Central memory CD8-positive, alpha-beta T cell (primary cell): ENCODE data around the gene DNMT3L.
A peak's percentile ranks its signal among the peaks of the same experiment; 100 is the strongest.
"Not testable (repeated sequence)": the region's sequence is repeated elsewhere in the genome, so short reads cannot be mapped to it uniquely, and the experiment has no call there.

Experiments used
- ATAC-seq: fragments of 150-1000 bp; cut with Tn5 transposase; replicated peaks from 2 replicates; pipeline ENCODE4 v1.10.0; 2022; ENCODE audit warnings: mild to moderate bottlenecking, moderate FRiP score, moderate number of reproducible peaks; ENCODE audit not compliant: poor library complexity, severe bottlenecking; ENCODE audit errors: extremely low read depth
- DNase-seq, 2 donors: peaks; one replicate each; pipeline ENCODE4 v3.0.0; 2021; ENCODE audit warnings: low spot score in 2 of 2
- H3K27ac Mint-ChIP-seq: one replicate; pipeline ENCODE4 v1.8.0; 2022; ENCODE audit warnings: low read depth, mild to moderate bottlenecking, moderate library complexity, mixed read lengths
- H3K27me3 Mint-ChIP-seq: one replicate; pipeline ENCODE4 v1.8.0; 2022; ENCODE audit warnings: mixed read lengths
- H3K36me3 Mint-ChIP-seq: one replicate; pipeline ENCODE4 v1.8.0; 2022; ENCODE audit warnings: mild to moderate bottlenecking, moderate library complexity, mixed read lengths; ENCODE audit not compliant: insufficient read depth
- H3K4me1 Mint-ChIP-seq: one replicate; pipeline ENCODE4 v1.8.0; 2022; ENCODE audit warnings: mixed read lengths
- H3K4me3 Mint-ChIP-seq: one replicate; pipeline ENCODE4 v1.8.0; 2022; ENCODE audit warnings: mild to moderate bottlenecking, moderate library complexity, mixed read lengths
- H3K9me3 Mint-ChIP-seq: one replicate; pipeline ENCODE4 v1.8.0; 2022; ENCODE audit warnings: mixed read lengths

Gene DNMT3L

GRCh38 chr21:44241281-44241680 is 20.4 kb downstream of the DNMT3L start:
- not testable (repeated sequence) for H3K9me3 Mint-ChIP-seq, H3K27me3 Mint-ChIP-seq, H3K4me3 Mint-ChIP-seq, H3K4me1 Mint-ChIP-seq, H3K36me3 Mint-ChIP-seq, DNase-seq, H3K27ac Mint-ChIP-seq
- peak; percentile 33 for ATAC-seq

GRCh38 chr21:44240842-44241241 is 20.9 kb downstream of the DNMT3L start, which contains the start of gene ICOSLG:
TSS of gene ICOSLG (minus strand) at chr21:44240943. CDS start at chr21:44240817, 126 bp downstream.
- not testable (repeated sequence) for DNase-seq, H3K36me3 Mint-ChIP-seq, H3K4me3 Mint-ChIP-seq, H3K27me3 Mint-ChIP-seq, H3K4me1 Mint-ChIP-seq, H3K9me3 Mint-ChIP-seq, H3K27ac Mint-ChIP-seq
- peak; percentile 30 for ATAC-seq

- not testable (repeated sequence) for H3K9me3 Mint-ChIP-seq, H3K4me1 Mint-ChIP-seq, H3K27ac Mint-ChIP-seq, H3K4me3 Mint-ChIP-seq, H3K27me3 Mint-ChIP-seq, H3K36me3 Mint-ChIP-seq, DNase-seq, ATAC-seq
Measured at GRCh38 chr21:44240353-44240752, 21.3 kb downstream of the DNMT3L start.

DNA sequence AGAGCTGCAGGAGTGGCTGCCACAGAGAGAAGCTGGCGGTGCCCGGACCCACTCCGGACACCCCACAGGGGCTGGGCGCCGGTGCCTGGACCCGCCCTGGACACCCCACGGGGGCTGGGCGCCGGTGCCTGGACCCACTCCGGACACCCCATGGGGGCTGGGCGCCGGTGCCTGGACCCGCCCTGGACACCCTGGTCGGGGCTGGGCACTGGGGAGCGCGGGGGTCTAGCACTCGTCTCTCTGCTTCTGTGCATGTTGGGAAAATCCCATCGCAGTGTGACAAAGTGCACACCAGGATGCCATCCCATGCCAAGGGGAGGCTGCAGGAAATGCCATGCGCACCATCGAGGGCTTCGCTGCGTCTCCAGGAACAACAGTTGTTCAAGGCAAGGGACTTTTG is 32.1 kb downstream of the DNMT3L start:
- H3K36me3 Mint-ChIP-seq, H3K4me1 Mint-ChIP-seq, H3K9me3 Mint-ChIP-seq, H3K27me3 Mint-ChIP-seq, DNase-seq, H3K27ac Mint-ChIP-seq, H3K4me3 Mint-ChIP-seq, ATAC-seq: not testable (repeated sequence)

- not testable (repeated sequence) for ATAC-seq, H3K27ac Mint-ChIP-seq, H3K36me3 Mint-ChIP-seq, H3K4me3 Mint-ChIP-seq, DNase-seq, H3K4me1 Mint-ChIP-seq, H3K9me3 Mint-ChIP-seq, H3K27me3 Mint-ChIP-seq
Measured at GRCh38 chr21:44228109-44228508, 33.6 kb downstream of the DNMT3L start.

- not testable (repeated sequence) for H3K36me3 Mint-ChIP-seq
Measured at GRCh38 chr21:44227614-44228013, 34.1 kb downstream of the DNMT3L start.

GRCh38 chr21:44225605-44226004 is 36.1 kb downstream of the DNMT3L start:
- not testable (repeated sequence) for H3K4me3 Mint-ChIP-seq, H3K36me3 Mint-ChIP-seq, H3K4me1 Mint-ChIP-seq, H3K27me3 Mint-ChIP-seq, DNase-seq, ATAC-seq, H3K9me3 Mint-ChIP-seq, H3K27ac Mint-ChIP-seq

More at GRCh38 chr21:44227614-44228013, 34.1 kb downstream of the DNMT3L start:
- not testable (repeated sequence) for H3K27me3 Mint-ChIP-seq, H3K27ac Mint-ChIP-seq, ATAC-seq, H3K4me3 Mint-ChIP-seq, H3K4me1 Mint-ChIP-seq, H3K9me3 Mint-ChIP-seq, DNase-seq

DNA sequence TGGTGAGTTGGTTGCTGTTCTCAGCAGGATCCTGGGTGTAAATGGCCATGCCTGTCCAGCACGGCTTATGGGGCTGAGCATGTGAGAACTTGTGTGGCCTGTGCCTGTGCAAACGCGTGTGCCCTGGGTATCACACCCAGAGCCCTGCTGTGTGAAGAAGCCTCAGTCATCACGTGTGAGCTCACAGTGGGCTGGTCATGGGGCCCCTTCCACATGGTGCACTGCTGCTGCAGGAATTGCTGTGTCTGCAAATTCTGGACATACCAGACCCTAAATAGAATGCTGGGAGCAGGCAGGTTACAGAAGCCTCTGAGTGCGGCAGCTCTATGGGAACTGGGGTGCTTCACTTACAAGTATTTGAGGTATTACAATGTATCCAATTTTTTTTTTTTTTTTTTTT is 38.4 kb downstream of the DNMT3L start:
- not testable (repeated sequence) for DNase-seq, H3K4me3 Mint-ChIP-seq, H3K9me3 Mint-ChIP-seq, ATAC-seq, H3K27ac Mint-ChIP-seq, H3K27me3 Mint-ChIP-seq, H3K36me3 Mint-ChIP-seq, H3K4me1 Mint-ChIP-seq

- not testable (repeated sequence) for H3K36me3 Mint-ChIP-seq, H3K4me1 Mint-ChIP-seq, H3K27ac Mint-ChIP-seq, H3K9me3 Mint-ChIP-seq, H3K4me3 Mint-ChIP-seq, H3K27me3 Mint-ChIP-seq, DNase-seq
- peak; percentile 86 for ATAC-seq
Measured at GRCh38 chr21:44220674-44221073, 41.0 kb downstream of the DNMT3L start.

GRCh38 chr21:44218461-44218860 is 43.2 kb downstream of the DNMT3L start:
- peak; percentile 17 for ATAC-seq
- H3K4me3 Mint-ChIP-seq, H3K27me3 Mint-ChIP-seq, H3K9me3 Mint-ChIP-seq, H3K4me1 Mint-ChIP-seq, DNase-seq, H3K27ac Mint-ChIP-seq, H3K36me3 Mint-ChIP-seq: not testable (repeated sequence)

DNA sequence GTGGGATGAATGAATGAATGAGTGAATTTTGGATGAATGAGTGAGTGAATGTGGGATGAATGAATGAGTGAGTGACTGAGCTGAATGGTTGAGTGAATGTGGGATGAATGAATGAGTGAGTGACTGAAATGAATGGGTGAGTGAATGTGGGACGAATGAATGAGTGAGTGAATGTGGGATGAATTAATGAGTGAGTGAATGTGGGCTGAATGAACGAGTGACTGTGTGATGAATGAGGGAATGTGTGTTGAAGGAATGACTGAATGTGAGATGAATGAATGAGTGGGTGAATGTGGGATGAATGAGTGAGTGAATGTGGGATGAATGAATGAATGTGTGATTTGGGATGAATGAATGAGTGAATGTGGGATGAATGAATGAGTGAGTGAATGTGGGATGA is 49.7 kb downstream of the DNMT3L start:
- not testable (repeated sequence) for H3K27me3 Mint-ChIP-seq, H3K36me3 Mint-ChIP-seq, ATAC-seq, H3K4me3 Mint-ChIP-seq, H3K4me1 Mint-ChIP-seq, DNase-seq, H3K9me3 Mint-ChIP-seq
- H3K27ac Mint-ChIP-seq: peak overlapping the region; percentile 81

DNA sequence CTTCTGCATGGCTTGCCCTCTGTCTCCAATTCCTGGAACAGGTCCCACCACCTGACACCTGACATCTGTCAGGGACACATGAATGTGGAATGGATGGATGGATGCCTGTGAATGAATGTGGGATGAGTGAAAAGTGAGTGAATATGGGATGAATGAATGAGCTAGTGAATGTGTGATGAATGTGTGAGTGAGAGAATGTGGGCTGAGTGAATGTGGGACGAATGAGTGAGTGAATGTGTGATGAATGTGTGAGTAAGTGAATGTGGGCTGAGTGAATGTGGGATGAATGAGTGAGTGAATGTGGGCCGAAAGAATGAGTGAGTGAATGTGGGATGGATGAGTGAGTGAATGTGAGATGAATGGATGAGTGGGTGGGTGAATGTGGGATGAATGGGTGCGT is 50.1 kb downstream of the DNMT3L start:
- not testable (repeated sequence) for H3K27me3 Mint-ChIP-seq, H3K36me3 Mint-ChIP-seq, H3K9me3 Mint-ChIP-seq, H3K4me1 Mint-ChIP-seq, ATAC-seq, DNase-seq, H3K4me3 Mint-ChIP-seq
- H3K27ac Mint-ChIP-seq: peak overlapping the region; percentile 81

DNA sequence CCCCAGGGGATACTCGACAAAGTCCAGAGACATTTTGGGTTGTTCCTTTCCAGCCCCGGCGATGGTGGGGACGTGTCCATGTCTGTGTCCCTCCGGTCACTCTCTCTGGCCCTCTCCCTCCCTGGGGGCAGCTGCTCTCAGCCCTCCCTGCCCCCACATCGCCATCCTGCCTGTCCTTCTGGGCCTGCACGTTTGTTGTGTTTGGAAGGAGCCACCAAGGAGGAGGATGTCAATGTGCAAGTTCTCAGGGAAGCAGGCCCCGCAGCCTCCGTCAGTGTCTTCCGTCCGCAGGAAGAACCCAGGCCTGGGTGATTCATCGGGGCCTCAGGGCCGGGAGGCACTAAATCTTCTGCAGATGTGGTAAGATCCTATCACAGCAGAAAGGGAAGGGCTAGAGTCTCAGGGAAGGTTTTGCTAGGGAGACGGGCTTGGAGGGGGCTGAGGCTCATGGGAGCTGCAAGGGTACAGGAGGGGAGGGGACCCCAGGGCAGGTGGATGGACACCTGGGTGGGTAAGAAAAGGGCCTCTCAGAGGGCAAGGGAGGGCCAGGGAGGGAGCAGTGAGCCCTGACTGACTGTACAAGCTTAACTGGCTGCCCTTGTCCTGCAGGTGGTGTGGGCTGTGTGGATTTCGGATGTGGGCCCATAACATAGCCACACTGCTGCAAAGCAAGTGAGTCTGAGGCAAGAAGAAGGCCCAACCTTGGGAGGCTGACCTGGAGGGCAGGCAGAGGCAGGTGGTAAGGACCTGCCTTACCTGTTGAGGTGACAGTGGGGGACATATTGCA is 53.6 kb downstream of the DNMT3L start:
- H3K27me3 Mint-ChIP-seq, H3K36me3 Mint-ChIP-seq, DNase-seq, H3K27ac Mint-ChIP-seq, H3K4me1 Mint-ChIP-seq, ATAC-seq, H3K9me3 Mint-ChIP-seq, H3K4me3 Mint-ChIP-seq: not testable (repeated sequence)
